Measurements from ENCODE around the gene ATP1B3. TPM values are rescaled to one million over a fixed set of nuclear protein-coding genes. Genes with fewer than 3 reads are reported as not detected.
"Not testable (repeated sequence)": the region's sequence is repeated elsewhere in the genome, so short reads cannot be mapped to it uniquely, and the experiment has no call there.

ATP1B3 gene
- total RNA-seq, 4 donors from 2014 or later: 32.5 to 61.0 (median 41.7) TPM

- Histone ChIP-seq H3K4me3 (peak overlapping the region in 3 of 4 donors; percentile 2 to 95 (median 83)), H3K36me3 (no peaks in the 10 kb centered on the region), H3K27me3 (no peaks in the 10 kb centered on the region), H3K4me1 (peaks cover 26 to 31% (median 27%) of the 10 kb centered on the region in 4 donors), H3K27ac (replicated peaks in 1 of 4) (no peak overlapping the region), H3K9me3 (no peaks in the 10 kb centered on the region)
- DNase-seq (ENCODE audit: extremely low spot score): no peak
- WGBS: 64% methylated on average over 2 of the region's 2 CpGs
- TF ChIP-seq CTCF (IDR thresholded peaks at IDR 0.05): no peak
- intact Hi-C loops (cut with DNase I): loop anchor here (10.0 kb wide), 1 partner anchor 424 kb away; no protein-coding TSS in a partner anchor
These were observed 2.4 kb downstream of the ATP1B3 start for GRCh38 chr3:141878817-141879216.

- Histone ChIP-seq H3K4me3 (no peak overlapping the region), H3K4me1 (peaks cover 20 to 23% (median 21%) of the 10 kb centered on the region in 4 donors), H3K9me3 (no peaks in the 10 kb centered on the region), H3K27ac (replicated peaks in 1 of 4) (no peak overlapping the region), H3K36me3 (peaks cover 0 to 7% (median 0%) of the 10 kb centered on the region in 4 donors), H3K27me3 (no peaks in the 10 kb centered on the region)
- WGBS: 94% methylated on average over 4 of the region's 4 CpGs
- TF ChIP-seq POLR2A (IDR thresholded peaks at IDR 0.05; ENCODE audit: low read depth) (no peak), CTCF (IDR thresholded peaks at IDR 0.05) (no peak), POLR2AphosphoS5 (IDR thresholded peaks at IDR 0.05) (no peak), EP300 (IDR thresholded peaks at IDR 0.05) (no peak)
- DNase-seq (ENCODE audit: extremely low spot score): no peak
- intact Hi-C loops (cut with DNase I): no loop called here
These were observed 5.3 kb downstream of the ATP1B3 start for GRCh38 chr3:141881702-141882101.

GRCh38 chr3:141887051-141887450 is 10.6 kb downstream of the ATP1B3 start:
- DNase-seq (ENCODE audit: extremely low spot score): no peak
- intact Hi-C loops (cut with DNase I): no loop called here

GRCh38 chr3:141888548-141888947 is 12.1 kb downstream of the ATP1B3 start:
- DNase-seq (ENCODE audit: extremely low spot score); H3K9me3 ChIP-seq; H3K4me1 ChIP-seq; H3K27ac ChIP-seq (replicated peaks in 1 of 4); H3K4me3 ChIP-seq; H3K27me3 ChIP-seq; intact Hi-C loops (cut with DNase I): not testable (repeated sequence)
- peaks cover 0 to 12% (median 0%) of the 10 kb centered on the region in 4 donors for H3K36me3 ChIP-seq
- WGBS: 100% methylated on average over 3 of the region's 3 CpGs

More at GRCh38 chr3:141887051-141887450, 10.6 kb downstream of the ATP1B3 start:
- Histone ChIP-seq H3K27me3 (no peaks in the 10 kb centered on the region), H3K4me1 (peaks cover 0 to 4% (median 0%) of the 10 kb centered on the region in 4 donors), H3K36me3 (peaks cover 0 to 12% (median 0%) of the 10 kb centered on the region in 4 donors), H3K27ac (replicated peaks in 1 of 4) (no peak overlapping the region), H3K4me3 (no peak overlapping the region), H3K9me3 (no peaks in the 10 kb centered on the region)
- WGBS: 77% methylated on average over 5 of the region's 5 CpGs
- TF ChIP-seq POLR2AphosphoS5 (IDR thresholded peaks at IDR 0.05): no peak

GRCh38 chr3:141894524-141895176 is 18.2 kb downstream of the ATP1B3 start:
- no peak overlapping the region for H3K27ac ChIP-seq (replicated peaks in 1 of 4)
- H3K4me1 ChIP-seq: peaks cover 0 to 5% (median 0%) of the 10 kb centered on the region in 4 donors
- no peaks in the 10 kb centered on the region for H3K9me3 ChIP-seq
- peaks cover 0 to 3% (median 0%) of the 10 kb centered on the region in 4 donors for H3K36me3 ChIP-seq
- no peak for DNase-seq (ENCODE audit: extremely low spot score)
- intact Hi-C loops (cut with DNase I): no loop called here
- 65% methylated on average over 5 of the region's 5 CpGs for WGBS
- H3K27me3 ChIP-seq: no peaks in the 10 kb centered on the region
- no peak overlapping the region for H3K4me3 ChIP-seq
- TF ChIP-seq POLR2A (IDR thresholded peaks at IDR 0.05; ENCODE audit: low read depth) (no peak), POLR2AphosphoS5 (IDR thresholded peaks at IDR 0.05) (no peak), CTCF (IDR thresholded peaks at IDR 0.05) (no peak), EP300 (IDR thresholded peaks at IDR 0.05) (no peak)

GRCh38 chr3:141895731-141896130 is 19.3 kb downstream of the ATP1B3 start:
- H3K27ac ChIP-seq (replicated peaks in 1 of 4): no peak overlapping the region
- TF ChIP-seq EP300 (IDR thresholded peaks at IDR 0.05): no peak
- no peak for TF ChIP-seq POLR2AphosphoS5 (IDR thresholded peaks at IDR 0.05)
- no peak for TF ChIP-seq POLR2A (IDR thresholded peaks at IDR 0.05; ENCODE audit: low read depth)
- TF ChIP-seq CTCF (IDR thresholded peaks at IDR 0.05): no peak
- WGBS: 97% methylated on average over 3 of the region's 3 CpGs
- no peak for DNase-seq (ENCODE audit: extremely low spot score)
- H3K4me1 ChIP-seq: peaks cover 0 to 5% (median 0%) of the 10 kb centered on the region in 4 donors
- no peaks in the 10 kb centered on the region for H3K27me3 ChIP-seq
- H3K36me3 ChIP-seq: peaks cover 0 to 3% (median 0%) of the 10 kb centered on the region in 4 donors
- intact Hi-C loops (cut with DNase I): no loop called here
- H3K4me3 ChIP-seq: no peak overlapping the region
- H3K9me3 ChIP-seq: no peaks in the 10 kb centered on the region
